Central memory CD8-positive, alpha-beta T cell (primary cell): Measurements from ENCODE around the gene PSMB3.

Experiments used
- ATAC-seq: fragments of 150-1000 bp; cut with Tn5 transposase; replicated peaks from 2 replicates; pipeline ENCODE4 v1.10.0; 2022; ENCODE audit warnings: mild to moderate bottlenecking, moderate FRiP score, moderate number of reproducible peaks; ENCODE audit not compliant: poor library complexity, severe bottlenecking; ENCODE audit errors: extremely low read depth
- DNase-seq, 2 donors: peaks; one replicate each; pipeline ENCODE4 v3.0.0; 2021; ENCODE audit warnings: low spot score in 2 of 2
- H3K27ac Mint-ChIP-seq: one replicate; pipeline ENCODE4 v1.8.0; 2022; ENCODE audit warnings: low read depth, mild to moderate bottlenecking, moderate library complexity, mixed read lengths
- H3K27me3 Mint-ChIP-seq: one replicate; pipeline ENCODE4 v1.8.0; 2022; ENCODE audit warnings: mixed read lengths
- H3K36me3 Mint-ChIP-seq: one replicate; pipeline ENCODE4 v1.8.0; 2022; ENCODE audit warnings: mild to moderate bottlenecking, moderate library complexity, mixed read lengths; ENCODE audit not compliant: insufficient read depth
- H3K4me1 Mint-ChIP-seq: one replicate; pipeline ENCODE4 v1.8.0; 2022; ENCODE audit warnings: mixed read lengths
- H3K4me3 Mint-ChIP-seq: one replicate; pipeline ENCODE4 v1.8.0; 2022; ENCODE audit warnings: mild to moderate bottlenecking, moderate library complexity, mixed read lengths
- H3K9me3 Mint-ChIP-seq: one replicate; pipeline ENCODE4 v1.8.0; 2022; ENCODE audit warnings: mixed read lengths

Gene PSMB3

DNA sequence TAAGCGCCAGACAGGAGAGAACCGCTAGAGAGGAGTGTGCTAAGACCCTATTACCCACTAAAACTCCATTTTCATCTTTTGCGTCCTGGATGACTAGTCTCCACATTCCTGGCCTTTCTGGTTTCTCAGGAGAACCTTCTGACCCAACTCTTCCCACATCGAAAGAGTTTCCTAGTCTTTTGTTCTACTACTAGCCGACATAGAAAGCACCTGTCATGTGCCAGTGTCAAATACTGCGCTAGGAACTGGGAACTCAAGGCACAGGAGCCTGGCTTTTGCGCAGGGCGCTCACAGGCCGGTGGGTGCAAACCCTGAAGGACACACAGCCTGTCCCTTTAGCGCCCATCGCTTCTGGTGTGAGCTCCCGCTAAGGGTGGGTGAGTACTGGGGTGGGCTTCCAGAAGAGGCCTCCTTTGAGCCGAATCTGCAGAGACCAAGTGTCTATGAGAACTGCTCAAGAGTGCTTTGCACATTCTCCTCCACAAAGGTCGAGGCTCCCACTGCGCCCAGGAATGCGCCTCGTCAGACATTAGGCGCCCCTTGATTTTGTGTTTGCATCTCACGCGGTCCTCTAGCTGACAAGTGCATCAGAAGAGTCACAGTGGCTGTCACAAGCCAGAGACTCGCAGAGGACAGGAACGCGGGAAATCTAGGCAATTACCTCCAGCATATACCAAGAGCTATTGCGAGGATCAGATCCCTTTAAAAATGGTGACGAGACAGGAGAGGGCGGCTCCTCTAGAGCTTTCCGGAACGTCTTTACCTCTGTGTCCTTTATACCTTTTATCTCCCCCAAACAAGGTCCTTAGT lies 2.0 kb upstream of the PSMB3 start:
- Mint-ChIP-seq H3K27me3 (peaks cover 43% of the 10 kb centered on the region), H3K4me1 (peaks cover 58% of the 10 kb centered on the region)

DNA sequence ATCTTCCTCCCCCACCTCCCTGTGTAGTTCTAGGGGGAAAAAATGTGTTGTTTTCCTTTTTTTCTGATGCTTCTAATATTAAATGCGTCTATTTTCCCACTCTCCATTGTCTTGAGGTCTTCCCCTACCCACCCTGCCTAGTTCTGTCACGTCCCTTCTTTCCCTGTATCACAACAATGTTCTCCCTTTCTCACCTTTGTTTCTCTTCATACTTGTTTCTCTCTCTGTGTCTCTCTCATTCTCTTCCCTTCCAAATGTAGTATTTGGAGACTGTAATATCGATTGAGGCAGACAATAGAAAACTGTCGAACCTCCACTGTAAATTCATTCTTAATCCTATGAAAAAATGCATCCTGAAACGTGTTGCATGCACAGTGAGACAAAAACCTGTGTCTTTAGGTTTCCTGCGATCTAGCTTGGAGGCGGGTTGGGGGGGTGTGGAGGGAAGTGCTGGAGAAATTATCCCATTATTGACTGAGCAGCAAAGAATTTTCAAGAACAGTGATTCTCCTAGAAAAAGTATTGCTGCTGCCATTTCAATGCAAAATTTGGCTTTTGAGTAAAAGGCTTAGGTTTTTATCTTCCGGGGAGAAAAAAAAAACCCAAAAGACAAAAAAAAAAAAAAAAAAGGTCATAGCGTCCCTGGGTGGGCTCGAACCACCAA lies 1.3 kb upstream of the PSMB3 start:
- Mint-ChIP-seq H3K4me1 (peaks cover 52% of the 10 kb centered on the region), H3K27me3 (peaks cover 35% of the 10 kb centered on the region), H3K27ac (peak overlapping the region; percentile 100), H3K9me3 (no peaks in the 10 kb centered on the region), H3K4me3 (peak overlapping the region; percentile 93), H3K36me3 (peaks cover 42% of the 10 kb centered on the region)
- DNase-seq: no peak
- no peak for ATAC-seq

More for the DNA sequence above, 2.0 kb upstream of the PSMB3 start:
- H3K27ac Mint-ChIP-seq: peak overlapping the region; percentile 100
- H3K36me3 Mint-ChIP-seq: peaks cover 35% of the 10 kb centered on the region
- no peaks in the 10 kb centered on the region for H3K9me3 Mint-ChIP-seq
- DNase-seq (no peak), ATAC-seq (no peak)
- peak overlapping the region; percentile 93 for H3K4me3 Mint-ChIP-seq

DNA sequence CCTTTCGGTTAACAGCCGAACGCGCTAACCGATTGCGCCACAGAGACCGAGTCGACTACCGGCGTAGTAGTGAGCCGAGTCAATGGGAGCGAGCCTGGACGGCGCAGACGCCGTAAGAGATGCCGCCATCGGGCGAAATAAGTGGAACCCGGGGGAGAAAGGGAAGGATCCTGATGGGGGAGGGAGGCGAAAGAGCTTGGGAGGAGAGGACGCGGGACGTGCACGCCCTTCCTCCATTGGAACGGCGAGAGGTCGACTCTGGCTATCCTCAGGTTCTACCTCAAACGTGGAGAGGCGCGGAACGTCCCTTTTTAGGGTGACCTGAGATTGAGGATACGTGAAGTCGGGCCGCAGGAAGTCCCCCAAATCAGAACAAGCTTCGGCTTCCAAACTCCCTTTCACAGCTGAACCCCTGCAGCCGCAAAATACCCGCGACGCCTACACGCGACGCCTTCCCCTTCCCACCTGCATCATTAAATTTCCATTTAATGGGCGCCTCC lies 683 bp upstream of the PSMB3 start:
- H3K27ac Mint-ChIP-seq: peak overlapping the region; percentile 100
- peak; percentile 70 for ATAC-seq
- no peaks in the 10 kb centered on the region for H3K9me3 Mint-ChIP-seq
- peaks cover 45% of the 10 kb centered on the region for H3K36me3 Mint-ChIP-seq
- peak overlapping the region; percentile 93 for H3K4me3 Mint-ChIP-seq
- H3K4me1 Mint-ChIP-seq: peaks cover 47% of the 10 kb centered on the region
- peak; percentile 84 to 89 for DNase-seq
- H3K27me3 Mint-ChIP-seq: peaks cover 30% of the 10 kb centered on the region

DNA sequence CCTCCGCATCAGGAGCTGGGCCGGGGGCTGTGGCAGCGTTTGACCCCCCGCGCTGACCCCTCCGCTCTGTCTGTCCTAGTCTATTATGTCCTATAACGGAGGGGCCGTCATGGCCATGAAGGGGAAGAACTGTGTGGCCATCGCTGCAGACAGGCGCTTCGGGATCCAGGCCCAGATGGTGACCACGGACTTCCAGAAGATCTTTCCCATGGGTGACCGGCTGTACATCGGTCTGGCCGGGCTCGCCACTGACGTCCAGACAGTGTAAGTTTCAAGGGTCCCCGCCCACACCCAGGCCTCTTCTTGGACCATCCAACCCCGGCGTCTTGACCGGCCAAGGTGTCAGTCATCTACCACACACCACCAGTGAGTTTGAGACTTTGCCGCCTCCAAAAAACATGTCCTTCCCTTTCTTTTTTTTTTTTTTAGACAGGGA lies 548 bp downstream of the PSMB3 start:
- Mint-ChIP-seq H3K4me3 (peak overlapping the region; percentile 93), H3K36me3 (peaks cover 53% of the 10 kb centered on the region), H3K4me1 (peaks cover 46% of the 10 kb centered on the region), H3K27ac (peak overlapping the region; percentile 100), H3K27me3 (peaks cover 25% of the 10 kb centered on the region), H3K9me3 (no peaks in the 10 kb centered on the region)
- no peak for DNase-seq
- no peak for ATAC-seq

DNA sequence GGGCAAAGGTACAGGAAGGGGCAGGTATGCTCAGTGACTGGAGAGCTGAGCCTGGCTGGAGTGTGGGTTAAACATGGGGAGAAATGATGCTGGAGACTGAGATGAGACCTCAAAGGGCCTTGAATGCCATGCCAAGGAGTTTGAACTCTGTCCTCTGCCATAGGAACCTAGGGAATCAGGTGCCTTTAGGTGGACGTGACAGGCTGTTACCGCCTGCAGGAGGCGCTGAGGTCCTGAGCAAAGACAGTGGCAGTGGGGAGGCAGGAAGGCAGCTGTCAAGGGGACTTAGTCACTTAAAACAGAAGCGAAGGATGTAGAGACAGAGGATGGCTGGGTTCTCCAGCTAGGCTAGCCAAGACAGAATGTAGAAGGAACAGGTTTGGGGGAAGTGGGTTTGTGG lies 9.1 kb downstream of the PSMB3 start:
- peaks cover 9% of the 10 kb centered on the region for H3K4me1 Mint-ChIP-seq
- H3K27me3 Mint-ChIP-seq: no peaks in the 10 kb centered on the region
- no peak overlapping the region for H3K4me3 Mint-ChIP-seq
- H3K9me3 Mint-ChIP-seq: no peaks in the 10 kb centered on the region
- no peak for ATAC-seq
- no peak for DNase-seq
- peaks cover 80% of the 10 kb centered on the region for H3K36me3 Mint-ChIP-seq
- H3K27ac Mint-ChIP-seq: peak overlapping the region; percentile 88

DNA sequence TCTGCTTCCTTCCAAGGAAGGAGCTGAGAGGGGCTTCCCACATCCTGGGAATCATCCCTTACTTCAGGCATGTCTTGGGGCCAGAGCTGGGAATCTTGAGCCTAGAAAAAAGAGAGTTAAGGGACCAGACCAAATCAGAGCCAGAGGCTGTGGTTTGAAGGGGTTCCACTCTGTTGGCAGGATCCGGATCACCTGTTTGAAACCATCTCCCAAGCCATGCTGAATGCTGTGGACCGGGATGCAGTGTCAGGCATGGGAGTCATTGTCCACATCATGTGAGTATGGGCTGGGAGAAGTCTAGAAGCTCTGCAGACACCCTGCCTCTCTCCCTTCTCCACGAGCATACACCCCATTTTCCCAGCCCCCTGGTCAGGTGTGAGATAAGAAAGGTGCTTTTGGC lies 9.7 kb downstream of the PSMB3 start:
- Mint-ChIP-seq H3K4me3 (no peak overlapping the region), H3K4me1 (peaks cover 9% of the 10 kb centered on the region), H3K9me3 (no peaks in the 10 kb centered on the region), H3K27ac (peak overlapping the region; percentile 88), H3K27me3 (no peaks in the 10 kb centered on the region), H3K36me3 (peaks cover 82% of the 10 kb centered on the region)
- ATAC-seq (no peak), DNase-seq (no peak)

DNA sequence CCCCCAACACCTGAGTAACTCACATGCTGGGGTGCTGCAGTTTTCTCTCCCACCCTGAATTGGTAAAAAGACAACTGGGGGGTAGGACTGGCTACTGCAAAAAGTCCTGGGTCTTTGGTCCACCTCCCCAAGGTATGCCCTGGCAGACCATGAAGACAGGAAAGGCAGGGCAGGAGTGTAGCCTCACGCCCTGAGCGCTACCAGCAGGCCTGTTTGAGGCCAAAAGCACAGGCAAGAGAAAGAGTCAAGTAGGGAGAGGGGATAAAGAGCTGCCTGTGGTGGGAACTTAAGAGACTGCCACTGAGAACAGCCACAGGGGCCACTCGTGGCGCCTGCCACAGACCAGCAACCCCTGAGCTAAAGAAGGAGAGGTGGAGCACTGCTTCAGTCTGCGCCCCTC lies 13.8 kb downstream of the PSMB3 start:
- ATAC-seq (no peak), DNase-seq (no peak)
- Mint-ChIP-seq H3K4me3 (no peak overlapping the region), H3K27ac (peak overlapping the region; percentile 48), H3K27me3 (no peaks in the 10 kb centered on the region), H3K4me1 (peaks cover 6% of the 10 kb centered on the region), H3K36me3 (peaks cover 56% of the 10 kb centered on the region), H3K9me3 (no peaks in the 10 kb centered on the region)

DNA sequence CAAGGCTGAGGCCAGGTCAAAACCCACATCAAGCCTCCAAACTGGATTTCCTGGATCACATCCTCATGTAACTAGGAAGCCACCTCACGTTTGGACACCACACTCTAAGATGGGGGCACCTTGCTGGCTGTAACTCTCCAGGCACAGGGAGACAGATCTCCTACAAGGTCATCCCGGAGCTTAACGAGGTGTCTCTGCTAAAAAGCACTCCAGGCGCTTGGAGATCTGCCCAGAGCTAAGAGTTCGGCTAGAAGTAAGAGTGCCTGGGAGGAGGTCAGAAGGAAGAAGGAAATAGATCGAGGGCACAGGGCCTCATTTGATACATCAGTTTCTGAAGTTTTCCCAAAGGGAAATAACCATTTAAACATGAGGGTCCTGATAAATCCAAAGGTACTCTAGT lies 15.9 kb downstream of the PSMB3 start:
- no peak for DNase-seq
- Mint-ChIP-seq H3K4me1 (no peaks in the 10 kb centered on the region), H3K27ac (no peak overlapping the region), H3K27me3 (no peaks in the 10 kb centered on the region), H3K9me3 (no peaks in the 10 kb centered on the region), H3K36me3 (peaks cover 48% of the 10 kb centered on the region), H3K4me3 (no peak overlapping the region)
- no peak for ATAC-seq

DNA sequence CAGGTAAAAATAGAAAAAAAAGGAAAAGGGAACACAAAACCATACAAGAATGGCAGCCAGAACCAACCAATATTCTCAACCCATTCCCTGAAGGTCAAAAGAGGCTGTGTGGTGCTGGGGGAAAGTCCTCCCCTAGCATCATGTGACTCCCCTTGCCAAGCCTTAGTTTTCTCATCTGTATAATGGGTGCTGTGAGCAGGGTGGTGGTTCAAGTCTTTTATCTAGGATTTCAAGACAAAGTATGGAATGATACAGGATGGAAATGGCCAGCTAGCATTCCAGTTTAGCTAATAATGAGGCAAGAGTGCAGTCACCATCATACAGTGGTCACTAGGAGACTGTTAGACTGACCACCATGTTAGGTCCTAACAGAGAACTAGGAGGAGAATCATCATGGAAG lies 20.7 kb downstream of the PSMB3 start:
- ATAC-seq: no peak
- DNase-seq: no peak
- Mint-ChIP-seq H3K4me1 (no peaks in the 10 kb centered on the region), H3K36me3 (peaks cover 30% of the 10 kb centered on the region), H3K27ac (no peak overlapping the region), H3K9me3 (no peaks in the 10 kb centered on the region), H3K4me3 (no peak overlapping the region), H3K27me3 (no peaks in the 10 kb centered on the region)

DNA sequence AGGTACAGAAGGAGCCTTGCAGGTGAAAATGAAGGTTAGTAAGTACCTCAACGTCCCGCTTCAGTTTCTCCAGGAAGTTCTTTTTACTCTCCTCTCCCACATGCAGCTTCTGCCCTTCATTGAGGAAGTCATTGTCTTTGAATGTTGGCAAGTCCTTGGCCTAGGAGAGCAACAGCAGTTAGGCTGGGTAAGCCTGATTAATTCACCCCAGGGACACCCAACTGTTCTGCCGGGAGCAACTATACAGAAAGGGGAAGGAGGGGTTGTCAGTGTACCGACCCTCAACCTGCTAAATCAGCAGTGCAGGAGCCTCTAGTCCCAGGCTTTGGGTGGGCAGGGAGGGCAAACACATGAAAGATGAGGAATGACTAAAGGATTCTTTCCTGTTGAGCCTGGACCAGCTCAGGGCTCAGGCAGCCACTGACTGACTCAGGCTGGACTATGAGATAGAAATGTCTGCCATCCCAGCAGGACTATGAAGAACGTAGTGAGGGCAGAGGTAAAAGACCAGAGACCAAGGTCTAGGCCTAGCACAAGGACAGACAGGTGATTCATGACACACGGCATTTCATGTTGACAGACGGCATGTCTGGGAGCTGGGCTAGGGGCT lies 25.2 kb downstream of the PSMB3 start:
- H3K36me3 Mint-ChIP-seq: peaks cover 31% of the 10 kb centered on the region
- no peak for DNase-seq
- H3K9me3 Mint-ChIP-seq: no peaks in the 10 kb centered on the region
- no peaks in the 10 kb centered on the region for H3K4me1 Mint-ChIP-seq
- H3K27ac Mint-ChIP-seq: no peak overlapping the region
- ATAC-seq: no peak
- no peak overlapping the region for H3K4me3 Mint-ChIP-seq
- no peaks in the 10 kb centered on the region for H3K27me3 Mint-ChIP-seq

DNA sequence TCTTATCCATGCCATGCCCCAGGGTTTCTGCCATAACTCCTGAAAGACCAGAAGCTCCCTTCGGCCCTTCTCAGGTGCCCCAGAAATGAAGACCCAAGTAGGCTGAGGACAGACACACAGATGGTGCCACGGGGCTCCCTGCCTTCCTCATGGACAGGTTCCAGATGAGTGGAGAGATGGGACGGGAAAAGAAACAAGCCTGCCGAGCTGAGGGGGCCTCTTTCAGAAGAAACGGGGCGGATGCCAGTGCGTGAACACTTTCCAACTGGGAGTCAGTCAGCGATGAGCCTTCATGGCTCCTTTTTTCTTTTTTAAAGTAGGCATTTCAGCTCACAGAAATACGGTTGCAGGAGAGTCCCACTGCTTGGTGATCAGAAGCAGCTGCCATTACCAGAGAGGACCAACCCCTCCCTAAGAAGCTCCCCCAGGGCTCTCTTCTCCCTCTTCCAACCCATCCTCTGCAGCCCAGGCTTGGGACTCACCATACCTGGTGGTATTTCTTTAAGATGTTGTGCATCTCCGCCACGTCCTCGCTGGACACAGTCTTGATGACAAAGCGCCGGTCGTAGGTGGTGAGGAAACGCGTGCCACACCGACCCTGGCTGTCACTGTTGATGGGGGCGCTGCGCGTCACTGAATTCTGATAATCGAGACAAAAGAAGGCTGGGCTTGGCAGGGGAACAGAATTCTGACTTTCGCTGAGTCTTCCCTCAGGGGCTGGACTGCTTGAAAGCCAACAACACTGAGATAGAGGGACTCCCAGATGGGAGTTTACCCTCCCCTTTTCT lies 27.6 kb downstream of the PSMB3 start:
- Mint-ChIP-seq H3K4me3 (no peak overlapping the region), H3K4me1 (no peaks in the 10 kb centered on the region), H3K36me3 (peaks cover 30% of the 10 kb centered on the region), H3K27ac (no peak overlapping the region), H3K9me3 (no peaks in the 10 kb centered on the region), H3K27me3 (no peaks in the 10 kb centered on the region)
- no peak for DNase-seq
- no peak for ATAC-seq

DNA sequence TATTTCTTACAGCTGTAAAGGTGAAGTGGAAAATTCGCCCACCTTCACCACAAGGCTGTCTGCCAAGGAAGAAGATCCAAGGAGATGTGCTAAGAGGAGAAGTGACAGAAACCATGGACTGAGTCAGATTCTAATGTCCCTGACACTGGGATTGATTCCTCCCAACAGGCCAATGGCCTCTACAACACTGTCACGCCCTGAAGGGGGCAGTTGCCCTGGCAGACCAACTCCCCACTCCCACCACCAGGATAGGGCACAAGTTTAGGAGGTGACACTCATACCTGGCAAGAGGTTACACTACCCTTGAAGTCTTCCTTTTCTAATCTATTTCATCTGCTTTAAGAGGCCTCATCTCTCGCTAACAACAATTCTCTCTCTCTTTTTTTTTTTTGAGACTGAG lies 30.7 kb downstream of the PSMB3 start:
- Mint-ChIP-seq H3K4me3 (no peak overlapping the region), H3K27ac (no peak overlapping the region), H3K9me3 (no peaks in the 10 kb centered on the region), H3K36me3 (peaks cover 26% of the 10 kb centered on the region), H3K4me1 (peaks cover 7% of the 10 kb centered on the region), H3K27me3 (no peaks in the 10 kb centered on the region)
- ATAC-seq (no peak), DNase-seq (no peak)
